Heart left ventricle (tissue), 16 donors: ENCODE results near the gene NCAPG2. TPM values are rescaled to one million over a fixed set of nuclear protein-coding genes. Genes with fewer than 3 reads are reported as not detected.

Experiments
- ATAC-seq, 4 donors: fragments of 200-7000 bp; cut with Tn5 transposase; one replicate each; pipeline ENCODE4 v1.9.1; 2020 to 2022; ENCODE audit warnings: moderate library complexity in 4 of 4, mild to moderate bottlenecking in 3 of 4, moderate number of reproducible peaks in 1 of 4
- DNase-seq, 5 donors: peaks; one replicate each; pipeline ENCODE4 v3.0.0-alpha.2; 2020
- H3K27ac ChIP-seq, 12 donors: fragments of 200-600 bp; sonication (generic) in 4 of 12; one replicate each; pipeline versions ENCODE4 v1.5.0 to v1.8.0; 2016 to 2022; ENCODE audit warnings: mild to moderate bottlenecking in 2 of 12
- H3K27me3 ChIP-seq, 9 donors: fragments of 200-600 bp; sonication (generic) in 2 of 9; one replicate each; pipeline versions ENCODE4 v1.5.1 to v1.8.0; 2016 to 2022; ENCODE audit warnings: mild to moderate bottlenecking in 3 of 9
- H3K36me3 ChIP-seq, 9 donors: fragments of 200-600 bp; sonication (generic) in 2 of 9; one replicate each; pipeline versions ENCODE4 v1.5.0 to v1.8.0; 2018 to 2022; ENCODE audit warnings: mild to moderate bottlenecking in 2 of 9
- H3K4me1 ChIP-seq, 12 donors: fragments of 200-600 bp; sonication (generic) in 4 of 12; one replicate each; pipeline versions ENCODE4 v1.5.0 to v1.8.0; 2016 to 2022; ENCODE audit warnings: mild to moderate bottlenecking in 3 of 12
- H3K4me3 ChIP-seq, 12 donors: fragments of 200-600 bp; sonication (generic) in 4 of 12; one replicate each; pipeline versions ENCODE4 v1.5.0 to v1.8.0; 2017 to 2022; ENCODE audit warnings: mild to moderate bottlenecking in 9 of 12, moderate library complexity in 4 of 12
- H3K9me3 ChIP-seq, 12 donors: fragments of 200-600 bp; sonication (generic) in 4 of 12; one replicate each; pipeline versions ENCODE4 v1.5.0 to v1.8.0; 2016 to 2022; ENCODE audit warnings: mild to moderate bottlenecking in 1 of 12
- CTCF ChIP-seq, 12 donors: fragments of 200-600 bp; sonication (generic) in 4 of 12; IDR thresholded peaks; one replicate each; pipeline versions ENCODE4 v1.5.0 to v1.8.0; 2018 to 2022; ENCODE audit warnings: antibody characterized with exemption in 12 of 12, mild to moderate bottlenecking in 5 of 12
- POLR2A ChIP-seq, 2 donors: fragments of 450-650 bp; IDR thresholded peaks; one replicate each; pipeline ENCODE4 v1.6.1; 2017; ENCODE audit warnings: antibody characterized with exemption in 2 of 2, mild to moderate bottlenecking in 2 of 2, moderate library complexity in 2 of 2
- WGBS, 4 donors: extraction: QIAGEN DNeasy Blood & Tissue Kit in 2 of 4; methylation state at CpG; one replicate each; pipeline versions ENCODE4 v1.1.5 to v1.1.7; 2013 to 2018; 5-methylcytosine and 5-hydroxymethylcytosine counted together
- intact Hi-C, 10 donors: fragments of 100-400 bp; cut with DNase I; formaldehyde crosslinking; loops; one replicate each; pipeline versions ENCODE4 v1.11.1 to v1.14.2; 2022
- polyA plus RNA-seq, 2 donors: library from polyadenylated mRNA; stranded (reverse); fragments of 200-250 nt; gene quantifications; one replicate each; pipeline ENCODE4 v1.2.3, GENCODE V29; 2013
- total RNA-seq, 9 donors: library from RNA; depleted of rRNA in 2 of 9; stranded (reverse); fragments of >200 nt in 2 of 9; fragmentation: NEBNext Ultra II Directional in 3 of 9; extraction: Animal tissue kit (Norgen Biotek cat#: 25700) in 3 of 9; gene quantifications; one replicate each; pipeline versions ENCODE4 v1.1.0 to v1.2.4, GENCODE V29; 2016 to 2023
- donor health status: ischemic (EF 13 %, LVEDD 7.1; RV severe dilation, severe dysfunction).
- donor health status: healthy with polysubstance abuse.
- donor health status: DM: no; HTN: yes; CAD: no.
- donor health status: DM: no; HTN: no; CAD: no.
- donor health status: ischemic (EF 25% LVEDD 6.9; RV normal size, moderate dysfunction).
- donor health status: ischemic (EF 25% LVEDD 5.7; RV mildly dilated, moderate dysfunction).
- donor health status: healthy.
- donor health status: DM: yes; HTN: yes; CAD: no.
- donor health status: ischemic (EF 35%, LVEDD 5.7; RV mildly dilated, moderate dysfunction).
- donor health status: nonischemic (EF 11% LVEDD 7.7; RV severe dilation, severe dysfunction).
- donor health status: DM: yes; HTN: yes; CAD: no.
- donor health status: PGD.
- donor health status: ischemic (EF 29% LVEDD 5.4; RV normal size, mild dysfunction).
- donor health status: nonischemic (EF 23%, LVEDD 6.1; RV moderate dilation, normal function).

NCAPG2 gene
- total and polyA plus RNA-seq, 11 donors: 1.1 to 12.5 (median 4.1) TPM

DNA sequence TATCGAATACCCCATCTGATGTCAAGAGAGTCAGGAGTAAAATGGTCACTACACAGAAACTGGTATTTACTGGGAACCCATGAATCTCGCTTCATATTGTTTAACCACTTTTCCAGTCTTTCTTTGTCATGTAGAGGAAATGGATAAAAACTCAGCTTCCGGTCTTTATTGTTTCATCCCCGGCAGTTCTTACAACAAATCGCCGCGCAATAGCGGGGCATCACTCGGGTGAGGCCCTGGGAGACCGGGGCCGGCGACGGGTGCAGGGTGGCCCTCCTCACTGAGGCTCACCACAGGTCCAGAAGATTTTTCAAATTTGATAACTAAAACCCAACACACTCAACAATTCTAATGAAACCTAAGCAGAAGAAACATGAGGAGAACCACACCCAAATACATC is 81.4 kb downstream of the NCAPG2 start:
- ATAC-seq (no peak), DNase-seq (no peak)
- Histone ChIP-seq H3K27me3 (no peaks in the 10 kb centered on the region), H3K4me3 (no peak overlapping the region), H3K27ac (no peak overlapping the region), H3K9me3 (no peaks in the 10 kb centered on the region), H3K4me1 (no peaks in the 10 kb centered on the region), H3K36me3 (peaks cover 0 to 7% (median 0%) of the 10 kb centered on the region in 9 donors)
- intact Hi-C loops: no loop called here
- TF ChIP-seq POLR2A (IDR thresholded peaks at IDR 0.05) (no peak), CTCF (IDR thresholded peaks at IDR 0.05) (no peak)
- WGBS, 4 donors: 72 to 87% (median 81%) methylated on average over 13 of the region's 13 CpGs

DNA sequence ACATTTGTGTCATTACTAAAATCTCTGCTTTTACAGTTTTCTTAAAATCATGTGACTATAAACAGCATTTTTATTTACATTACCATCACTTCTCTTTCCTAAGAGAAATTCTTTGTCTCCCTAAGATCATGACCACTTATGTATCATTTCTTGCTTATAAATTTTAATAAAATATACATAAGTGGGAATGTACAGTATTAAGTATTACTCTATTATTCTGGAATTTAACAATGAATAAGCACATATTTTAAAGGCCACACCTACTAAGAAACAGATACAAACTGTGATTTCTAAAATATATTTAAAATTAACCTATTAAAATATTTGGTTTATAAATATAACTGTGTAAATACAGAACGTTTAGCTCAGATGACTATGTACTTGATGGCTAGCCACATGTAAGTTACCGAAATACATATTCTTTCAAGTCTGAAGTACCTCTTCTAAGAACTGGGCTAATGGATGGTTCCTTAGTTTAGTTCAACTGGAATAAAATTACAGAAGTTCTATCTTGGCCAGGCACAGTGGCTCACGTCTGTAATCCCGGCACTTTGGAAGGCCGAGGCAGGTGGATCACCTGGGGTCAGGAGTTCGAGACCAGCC is 83.7 kb downstream of the NCAPG2 start:
- WGBS, 4 donors: 93 to 96% (median 95%) methylated on average over 6 of the region's 6 CpGs

GRCh38 chr7:158620418-158620817 is 84.2 kb downstream of the NCAPG2 start:
- Histone ChIP-seq H3K36me3 (no peaks in the 10 kb centered on the region), H3K4me1 (no peaks in the 10 kb centered on the region), H3K9me3 (no peaks in the 10 kb centered on the region), H3K27ac (no peak overlapping the region), H3K27me3 (no peaks in the 10 kb centered on the region), H3K4me3 (no peak overlapping the region)
- WGBS, 4 donors: 96 to 99% (median 98%) methylated on average over 5 of the region's 5 CpGs
- ATAC-seq (no peak), DNase-seq (no peak)
- no peak for TF ChIP-seq POLR2A (IDR thresholded peaks at IDR 0.05)
- TF ChIP-seq CTCF (IDR thresholded peaks at IDR 0.05): no peak
- intact Hi-C loops: no loop called here

More for the DNA sequence above, 83.7 kb downstream of the NCAPG2 start:
- Histone ChIP-seq H3K4me3 (no peak overlapping the region), H3K27me3 (no peaks in the 10 kb centered on the region), H3K9me3 (no peaks in the 10 kb centered on the region), H3K4me1 (no peaks in the 10 kb centered on the region), H3K27ac (no peak overlapping the region), H3K36me3 (no peaks in the 10 kb centered on the region)
- ATAC-seq (no peak), DNase-seq (no peak)
- intact Hi-C loops: no loop called here
- no peak for TF ChIP-seq POLR2A (IDR thresholded peaks at IDR 0.05)
- TF ChIP-seq CTCF (IDR thresholded peaks at IDR 0.05): no peak

GRCh38 chr7:158618745-158619140 is 85.9 kb downstream of the NCAPG2 start:
- Histone ChIP-seq H3K27ac (no peak overlapping the region), H3K9me3 (no peaks in the 10 kb centered on the region), H3K4me1 (no peaks in the 10 kb centered on the region), H3K27me3 (no peaks in the 10 kb centered on the region), H3K36me3 (no peaks in the 10 kb centered on the region), H3K4me3 (no peak overlapping the region)
- intact Hi-C loops: no loop called here
- DNase-seq (no peak), ATAC-seq (no peak)
- 97 to 98% (median 97%) methylated on average over 4 of the region's 4 CpGs for WGBS, 4 donors
- TF ChIP-seq CTCF (IDR thresholded peaks at IDR 0.05): no peak
- no peak for TF ChIP-seq POLR2A (IDR thresholded peaks at IDR 0.05)
